ENCODE results near the gene LEKR1.

- TF ChIP-seq RAD21 (CRISPR knock-in tag; conservative IDR thresholded peaks at IDR 0.05 in 1 of 2, IDR thresholded peaks at IDR 0.05 in 1 of 2) (no peak), NCOA1 (IDR thresholded peaks at IDR 0.05; ENCODE audit: low read depth) (no peak)
These were observed 62.4 kb downstream of the LEKR1 start for GRCh38 chr3:156888576-156888975.

Measured in K562 (cell line).